ES-I3 (cell line): Measurements from ENCODE around the gene EPC2.
"Not testable (repeated sequence)": the region's sequence is repeated elsewhere in the genome, so short reads cannot be mapped to it uniquely, and the experiment has no call there.

Experiments
- H3K36me3 ChIP-seq: 2 replicates; pipeline ENCODE4 v1.6.1; 2013; ENCODE audit warnings: mild to moderate bottlenecking, low read length, control low read depth, moderate library complexity; ENCODE audit not compliant: insufficient read depth
- H3K4me1 ChIP-seq: 2 replicates; pipeline ENCODE4 v1.6.1; 2013; ENCODE audit warnings: mild to moderate bottlenecking, control low read depth, low read length; ENCODE audit not compliant: insufficient read depth
- H3K9ac ChIP-seq: 2 replicates; pipeline ENCODE4 v1.6.1; 2013; ENCODE audit warnings: low read depth, mild to moderate bottlenecking, low read length, moderate library complexity
- H3K9me3 ChIP-seq: 2 replicates; pipeline ENCODE4 v1.6.1; 2013; ENCODE audit warnings: mild to moderate bottlenecking, low read length, moderate library complexity; ENCODE audit not compliant: control insufficient read depth, insufficient read depth

EPC2 gene

DNA sequence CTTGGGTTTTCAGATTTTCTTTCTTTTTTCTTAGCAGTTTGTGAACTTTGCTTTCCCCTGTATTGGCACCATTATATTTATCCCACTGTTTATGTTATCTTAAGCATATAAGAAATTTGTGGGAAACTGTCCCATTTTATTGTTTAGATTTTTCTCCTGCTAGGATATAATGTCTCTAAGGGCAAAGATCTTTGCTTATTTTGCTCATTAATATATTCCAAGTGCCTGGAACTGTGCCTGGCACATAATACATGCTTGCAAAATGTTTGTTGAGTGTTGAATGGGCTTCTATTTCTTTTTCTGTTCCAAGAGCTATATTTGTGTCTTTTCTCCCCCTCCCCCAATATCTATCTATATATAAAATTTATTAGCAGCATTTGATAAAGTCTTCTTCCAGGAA is 5.4 kb downstream of the EPC2 start:
- Histone ChIP-seq H3K9me3 (no peaks in the 10 kb centered on the region), H3K4me1 (no peaks in the 10 kb centered on the region; the same call in 1 of the 2 replicates), H3K36me3 (no peaks in the 10 kb centered on the region), H3K9ac (no peak overlapping the region)

DNA sequence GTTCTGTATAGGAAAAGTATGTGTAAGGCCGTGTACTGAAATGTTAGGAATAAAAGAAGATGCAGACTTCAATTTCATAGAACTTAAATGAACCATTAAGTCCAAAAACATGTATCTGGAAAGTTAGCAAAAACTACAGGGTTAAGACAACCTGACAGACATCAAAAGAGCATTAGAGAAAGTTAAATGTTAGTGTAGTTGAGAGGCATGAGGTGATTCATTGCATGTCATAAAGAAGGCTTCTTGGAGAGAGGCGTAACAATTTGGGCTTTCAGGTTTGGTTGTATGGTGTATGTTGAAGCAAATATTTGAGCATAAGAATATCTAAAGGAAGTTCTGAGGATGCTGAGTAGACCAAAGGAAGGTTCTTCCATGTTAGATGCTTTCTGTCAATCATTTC is 6.3 kb downstream of the EPC2 start:
- Histone ChIP-seq H3K36me3 (no peaks in the 10 kb centered on the region), H3K4me1 (no peaks in the 10 kb centered on the region; the same call in 1 of the 2 replicates), H3K9ac (no peak overlapping the region), H3K9me3 (no peaks in the 10 kb centered on the region)

DNA sequence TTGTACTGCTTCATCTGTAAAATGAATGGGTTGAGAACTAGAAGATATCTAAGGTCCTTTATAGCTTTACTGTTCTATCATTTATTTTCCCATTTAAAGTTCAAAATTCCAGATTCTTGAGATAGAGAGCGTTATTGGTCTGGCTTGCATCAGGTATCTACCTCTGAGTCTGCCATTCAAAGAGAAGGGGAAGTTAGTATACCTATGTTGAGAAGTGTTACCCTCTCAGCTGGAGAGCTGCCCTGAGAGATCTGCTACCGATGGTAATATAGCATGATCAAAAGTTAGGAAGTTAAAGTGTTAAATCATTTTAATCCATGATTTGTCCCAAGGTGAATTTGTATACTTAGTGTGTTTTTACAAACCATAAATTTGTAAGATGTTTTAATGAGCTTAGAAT is 7.4 kb downstream of the EPC2 start:
- Histone ChIP-seq H3K9ac (no peak overlapping the region), H3K4me1 (no peaks in the 10 kb centered on the region; the same call in 1 of the 2 replicates), H3K9me3 (no peaks in the 10 kb centered on the region), H3K36me3 (no peaks in the 10 kb centered on the region)

DNA sequence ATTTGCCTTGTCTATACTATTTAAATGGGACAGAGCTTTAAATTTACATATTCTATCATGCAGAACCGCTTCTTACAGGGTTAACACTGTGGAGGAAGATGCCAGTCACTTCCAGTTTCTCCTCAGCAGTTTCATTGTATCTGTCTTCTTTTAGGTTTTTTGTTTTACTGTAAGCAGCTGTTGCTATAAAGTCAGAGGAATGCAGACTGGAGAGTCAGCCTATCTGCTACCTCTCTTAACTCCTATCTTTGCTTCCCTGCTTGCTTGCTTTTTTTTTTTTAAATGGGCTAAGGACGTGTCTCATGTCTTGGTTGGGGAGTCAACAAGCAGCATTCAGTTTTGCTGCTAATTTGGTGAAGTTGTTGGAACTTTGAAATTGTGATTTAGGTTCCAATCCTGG is 8.9 kb downstream of the EPC2 start:
- no peaks in the 10 kb centered on the region for H3K9me3 ChIP-seq
- H3K4me1 ChIP-seq, result no peaks in the 10 kb centered on the region; the same call in 1 of the 2 replicates
- H3K36me3 ChIP-seq, result no peaks in the 10 kb centered on the region
- no peak overlapping the region for H3K9ac ChIP-seq

DNA sequence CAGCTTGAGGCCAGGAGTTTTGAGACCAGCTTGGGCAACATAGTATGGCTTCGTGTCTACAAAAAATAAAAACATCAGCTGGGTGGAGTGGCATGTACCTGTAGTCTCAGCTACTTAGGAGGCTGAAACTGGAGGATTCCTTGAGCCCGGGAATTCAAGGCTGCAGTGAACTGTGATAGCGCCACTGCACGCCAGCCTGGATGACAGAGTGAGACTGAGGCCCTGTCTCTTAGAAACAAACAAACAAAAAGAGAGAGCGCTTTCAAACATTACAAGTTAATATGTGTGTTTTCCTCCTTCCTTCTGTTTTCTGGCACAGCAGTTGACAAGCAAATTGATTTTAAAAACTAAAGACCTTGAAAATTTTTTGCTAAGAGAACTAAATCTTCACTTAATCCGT is 9.9 kb downstream of the EPC2 start:
- Histone ChIP-seq H3K9me3 (no peaks in the 10 kb centered on the region), H3K9ac (no peak overlapping the region), H3K4me1 (peaks cover 6% of the 10 kb centered on the region), H3K36me3 (no peaks in the 10 kb centered on the region)

DNA sequence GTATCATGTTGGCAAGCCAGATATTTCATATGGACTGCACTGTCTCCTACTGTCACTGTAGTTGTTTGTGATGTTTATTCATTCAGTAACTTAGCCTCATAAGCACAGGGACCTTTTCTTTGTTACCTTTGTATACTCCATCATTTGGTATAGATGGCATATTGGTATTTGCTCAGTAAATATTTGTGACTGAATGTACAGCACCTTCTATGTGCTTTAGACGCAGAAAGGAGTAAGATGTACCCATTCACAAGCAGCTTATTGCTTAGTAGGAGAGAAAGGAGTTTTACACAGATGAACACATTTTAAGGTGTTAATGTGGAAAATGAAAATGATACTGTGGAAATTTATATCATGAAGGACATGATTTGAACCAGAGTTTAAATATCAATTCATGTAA is 12.0 kb downstream of the EPC2 start:
- H3K9ac ChIP-seq, result no peak overlapping the region
- H3K9me3 ChIP-seq, result no peaks in the 10 kb centered on the region
- peaks cover 11% of the 10 kb centered on the region for H3K4me1 ChIP-seq
- no peaks in the 10 kb centered on the region for H3K36me3 ChIP-seq

DNA sequence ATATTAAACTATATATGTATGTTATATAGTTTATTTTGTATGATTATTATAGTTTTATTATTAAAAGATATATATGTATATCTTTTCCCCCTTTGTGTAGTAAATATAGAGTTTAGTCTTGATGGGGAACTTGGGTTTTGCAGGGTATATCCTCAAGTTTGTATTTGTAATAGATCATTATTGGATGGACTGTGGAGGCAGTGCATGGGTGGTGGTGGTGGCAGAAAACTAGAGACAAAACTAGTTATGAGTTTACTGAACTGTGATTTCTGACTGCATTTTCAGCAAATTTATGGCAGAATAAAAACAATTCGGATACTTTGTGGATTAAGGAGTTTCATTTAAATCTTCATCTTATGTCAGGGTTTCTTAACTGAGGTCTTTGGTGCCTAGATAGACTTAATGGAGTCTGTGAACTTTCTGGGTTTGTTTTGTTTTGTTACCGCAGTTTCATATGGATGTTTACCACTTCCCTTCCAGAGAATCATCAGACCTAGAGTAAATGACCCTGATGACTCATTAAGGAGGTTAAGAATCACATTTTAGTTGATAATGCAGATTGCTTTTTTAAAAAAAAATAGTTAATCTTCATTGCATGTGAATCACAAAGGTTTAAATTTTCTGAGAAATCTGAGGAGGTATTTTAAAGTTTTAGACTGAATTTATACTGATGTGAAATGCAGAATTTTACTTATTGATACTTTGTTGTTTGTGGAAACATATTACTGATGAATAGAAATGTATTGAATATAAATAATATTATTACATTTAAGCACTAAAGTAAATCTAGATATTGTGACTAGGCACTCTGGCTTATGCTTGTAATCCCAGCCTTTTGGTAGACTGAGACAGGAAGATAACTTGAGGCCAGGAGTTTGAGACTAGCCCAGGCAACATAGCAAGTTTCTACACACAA is 14.5 kb downstream of the EPC2 start:
- Histone ChIP-seq H3K9ac (no peak overlapping the region), H3K4me1 (peaks cover 11% of the 10 kb centered on the region), H3K36me3 (no peaks in the 10 kb centered on the region), H3K9me3 (no peaks in the 10 kb centered on the region)

DNA sequence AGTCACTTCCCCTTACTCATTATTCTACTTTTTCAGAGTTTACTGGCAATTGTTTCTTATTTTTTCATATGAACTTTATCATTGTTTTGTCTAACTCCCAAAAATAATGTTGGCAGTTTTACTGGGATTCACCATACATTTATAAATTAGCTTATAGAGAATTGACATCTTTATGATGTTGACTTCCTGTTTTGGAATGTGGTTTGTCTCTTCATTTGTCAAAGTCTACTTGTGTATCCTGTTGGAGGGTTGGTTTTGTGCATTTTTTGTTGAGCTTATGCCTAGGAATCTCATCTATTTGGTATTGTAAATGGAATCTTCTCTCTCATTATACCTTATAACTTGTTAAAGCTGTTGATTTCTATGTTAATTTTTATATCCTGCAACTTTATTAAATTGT is 16.4 kb downstream of the EPC2 start:
- Histone ChIP-seq H3K36me3 (no peaks in the 10 kb centered on the region), H3K9me3 (no peaks in the 10 kb centered on the region), H3K4me1 (peaks cover 11% of the 10 kb centered on the region), H3K9ac (no peak overlapping the region)

DNA sequence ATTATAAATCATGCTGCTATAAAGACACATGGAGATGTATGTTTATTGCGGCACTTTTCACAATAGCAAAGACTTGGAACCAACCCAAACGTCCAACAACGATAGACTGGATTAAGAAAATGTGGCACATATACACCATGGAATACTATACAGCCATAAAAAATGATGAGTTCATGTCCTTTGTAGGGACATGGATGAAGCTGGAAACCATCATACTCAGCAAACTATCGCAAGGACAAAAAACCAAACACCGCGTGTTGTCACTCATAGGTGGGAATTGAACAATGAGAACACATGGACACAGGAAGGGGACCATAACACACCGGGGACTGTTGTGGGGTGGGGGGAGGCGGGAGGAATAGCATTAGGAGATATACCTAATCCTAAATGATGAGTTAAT is 17.8 kb downstream of the EPC2 start:
- H3K9me3 ChIP-seq, H3K36me3 ChIP-seq: not testable (repeated sequence)
- H3K4me1 ChIP-seq, result peaks cover 15% of the 10 kb centered on the region

DNA sequence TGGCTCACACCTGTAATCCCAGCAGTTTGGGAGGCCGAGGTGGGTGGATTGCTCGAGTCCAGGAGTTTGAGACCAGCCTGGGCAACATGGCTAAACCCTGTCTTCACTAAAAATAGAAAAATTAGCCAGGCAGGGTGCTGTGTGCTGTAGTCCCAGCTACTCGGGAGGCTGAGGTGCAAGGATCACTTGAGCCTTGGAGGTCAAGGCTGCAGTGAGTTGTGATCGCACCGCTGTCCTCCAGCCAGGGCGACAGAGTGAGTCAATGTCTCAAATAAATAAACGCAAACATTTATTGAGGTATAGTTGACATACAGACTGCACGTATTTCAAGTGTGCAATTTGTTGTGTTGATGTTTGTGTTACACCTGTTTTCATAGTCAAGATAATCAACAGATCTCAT is 19.7 kb downstream of the EPC2 start:
- H3K4me1 ChIP-seq, result peaks cover 10% of the 10 kb centered on the region
- no peak overlapping the region for H3K9ac ChIP-seq
- H3K9me3 ChIP-seq, result no peaks in the 10 kb centered on the region
- H3K36me3 ChIP-seq, result no peaks in the 10 kb centered on the region

More for the DNA sequence above, 17.8 kb downstream of the EPC2 start:
- not testable (repeated sequence) for H3K9ac ChIP-seq

DNA sequence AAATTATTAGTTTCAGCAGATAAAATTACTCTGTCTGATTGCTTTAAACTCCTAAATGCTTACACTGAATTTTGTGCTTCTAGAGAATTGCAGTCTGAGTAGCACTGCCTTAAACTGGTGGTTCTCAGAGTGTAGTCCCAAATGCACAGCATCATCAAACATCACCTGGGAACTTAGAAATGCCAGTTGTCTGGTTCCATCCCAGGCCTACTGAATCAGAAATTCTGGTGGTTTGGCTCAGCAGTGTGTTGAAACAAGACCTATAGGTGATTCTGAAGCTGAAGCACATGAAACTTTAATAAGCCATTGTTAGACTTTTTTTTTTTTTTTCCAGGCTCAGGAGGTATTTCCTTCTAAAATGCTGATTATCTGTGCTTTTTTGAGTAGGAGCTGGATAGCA is 22.0 kb downstream of the EPC2 start:
- H3K36me3 ChIP-seq, result no peaks in the 10 kb centered on the region
- H3K4me1 ChIP-seq, result peaks cover 3% of the 10 kb centered on the region; the same call in 1 of the 2 replicates
- no peak overlapping the region for H3K9ac ChIP-seq
- no peaks in the 10 kb centered on the region for H3K9me3 ChIP-seq

DNA sequence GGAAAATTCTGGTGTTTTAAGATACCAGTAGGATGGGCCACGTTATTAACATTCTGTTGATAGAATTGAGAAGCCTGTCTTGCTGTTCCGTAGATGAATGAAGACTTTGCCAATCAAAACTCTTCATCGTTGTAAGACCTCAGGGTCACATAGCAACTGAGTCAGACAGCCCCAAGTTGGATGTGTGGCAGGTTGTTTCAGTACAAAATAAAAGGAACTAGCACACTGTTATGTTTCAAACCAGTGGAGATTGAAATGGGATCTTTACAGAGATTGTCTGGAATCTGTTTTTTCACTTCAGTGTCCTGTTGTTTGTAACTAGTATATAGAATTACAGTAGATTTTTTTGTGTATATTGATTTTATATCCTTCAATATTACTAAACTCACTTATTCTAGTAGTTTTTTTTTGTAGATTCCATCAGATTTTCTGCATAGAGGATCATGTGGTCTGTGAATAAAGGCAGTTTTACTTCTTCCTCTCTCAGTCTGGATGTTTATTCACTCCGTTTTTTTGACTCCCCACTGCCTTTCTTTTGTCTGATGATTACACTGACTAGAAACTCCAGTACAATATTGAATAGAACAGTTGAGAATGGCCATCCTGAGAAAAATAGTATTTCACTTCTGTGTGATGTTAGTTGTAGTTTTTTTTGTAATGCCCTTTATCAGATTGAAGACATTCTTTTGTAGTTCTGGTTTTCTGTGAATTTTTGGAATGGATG is 22.7 kb downstream of the EPC2 start:
- Histone ChIP-seq H3K4me1 (peaks cover 3% of the 10 kb centered on the region; the same call in 1 of the 2 replicates), H3K36me3 (no peaks in the 10 kb centered on the region), H3K9me3 (no peaks in the 10 kb centered on the region)

DNA sequence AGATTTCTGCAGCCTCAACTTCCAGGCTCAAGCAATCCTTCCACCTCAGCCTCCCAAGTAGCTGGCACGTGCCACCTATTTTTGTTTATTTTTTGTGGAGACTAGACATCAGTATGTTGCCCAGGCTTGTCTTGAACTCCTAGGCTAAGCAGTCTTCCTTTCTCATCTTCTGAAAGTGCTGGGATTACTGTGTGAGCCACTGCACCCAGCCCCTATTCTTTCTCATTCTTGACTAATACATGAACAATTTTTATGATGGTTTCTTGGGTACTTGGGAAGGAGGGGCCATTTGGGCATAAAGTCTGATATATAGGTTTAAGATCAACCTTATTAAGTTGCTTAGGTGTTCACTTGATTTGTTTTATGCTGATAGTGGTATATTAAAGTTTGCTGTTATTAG is 26.2 kb downstream of the EPC2 start:
- Histone ChIP-seq H3K9me3 (no peaks in the 10 kb centered on the region), H3K4me1 (peaks cover 18% of the 10 kb centered on the region), H3K36me3 (no peaks in the 10 kb centered on the region), H3K9ac (no peak overlapping the region)

More for the DNA sequence above, 22.7 kb downstream of the EPC2 start:
- no peak overlapping the region for H3K9ac ChIP-seq

DNA sequence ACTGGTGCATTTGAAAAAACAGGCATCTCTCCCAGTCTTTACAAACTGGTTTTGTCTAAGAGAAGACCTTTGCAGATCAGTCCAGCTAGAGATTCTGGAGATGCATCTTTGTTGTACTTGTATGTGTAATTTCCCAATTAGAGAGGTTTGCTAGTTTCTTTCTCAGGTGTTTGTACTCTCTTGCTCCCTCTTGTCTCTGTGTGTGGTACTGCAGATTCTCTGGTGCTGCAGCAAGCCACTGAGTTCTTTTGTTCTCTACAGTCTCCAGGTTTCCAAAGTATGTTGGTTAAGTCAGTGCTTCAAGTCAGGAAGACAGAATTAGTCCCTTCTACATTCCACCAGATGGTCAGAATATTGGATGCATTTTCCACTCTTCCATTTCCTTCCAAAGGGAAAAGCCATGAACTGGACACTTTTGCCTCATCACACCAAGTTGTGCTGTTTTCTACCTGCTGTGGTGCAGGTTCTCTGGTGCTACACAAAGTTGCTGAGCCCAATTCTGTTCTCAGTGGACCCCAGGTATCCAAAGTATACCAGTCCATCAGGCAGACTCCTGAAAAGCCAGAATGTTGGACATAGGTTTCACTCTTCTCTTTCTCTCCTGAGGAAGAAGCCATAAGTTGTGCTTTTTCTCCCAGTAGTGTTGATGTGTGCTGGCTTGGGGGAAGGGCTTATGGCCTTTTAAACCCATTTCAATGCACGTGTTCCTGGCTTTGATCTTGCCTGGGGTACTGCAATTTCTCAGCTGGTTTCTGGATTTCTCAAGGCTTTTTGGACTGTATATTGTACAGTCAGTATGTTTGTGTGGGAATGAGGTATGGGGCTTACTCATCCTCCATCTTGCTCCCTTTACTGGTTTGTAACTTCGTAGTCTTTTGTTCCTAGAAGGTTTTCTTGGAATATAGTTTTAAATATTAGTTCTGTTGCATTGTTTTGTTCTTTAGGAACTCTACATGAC is 29.8 kb downstream of the EPC2 start:
- H3K9ac ChIP-seq, result no peak overlapping the region
- H3K9me3 ChIP-seq, result no peaks in the 10 kb centered on the region
- no peaks in the 10 kb centered on the region for H3K36me3 ChIP-seq
- peaks cover 16% of the 10 kb centered on the region for H3K4me1 ChIP-seq
